Activated naive CD8-positive, alpha-beta T cell (primary cell): ENCODE measurements around the gene GYPA.
"Not testable (repeated sequence)": the region's sequence is repeated elsewhere in the genome, so short reads cannot be mapped to it uniquely, and the experiment has no call there.

ENCODE experiments used
- H3K27ac Mint-ChIP-seq: one replicate; pipeline ENCODE4 v1.8.0; 2021; ENCODE audit warnings: mixed read lengths
- H3K27me3 Mint-ChIP-seq: one replicate; pipeline ENCODE4 v1.8.0; 2021; ENCODE audit warnings: mixed read lengths
- H3K36me3 Mint-ChIP-seq: one replicate; pipeline ENCODE4 v1.8.0; 2021; ENCODE audit warnings: mixed read lengths
- H3K4me1 Mint-ChIP-seq: one replicate; pipeline ENCODE4 v1.8.0; 2021; ENCODE audit warnings: low read depth, mixed read lengths
- H3K4me3 Mint-ChIP-seq: one replicate; pipeline ENCODE4 v1.8.0; 2021; ENCODE audit warnings: mild to moderate bottlenecking, mixed read lengths
- H3K9me3 Mint-ChIP-seq: one replicate; pipeline ENCODE4 v1.8.0; 2021; ENCODE audit warnings: low read depth, mixed read lengths

Gene GYPA

GRCh38 chr4:144097776-144098175, 42.7 kb downstream of the GYPA start:
- not testable (repeated sequence) for H3K36me3 Mint-ChIP-seq, H3K9me3 Mint-ChIP-seq, H3K4me1 Mint-ChIP-seq, H3K4me3 Mint-ChIP-seq, H3K27me3 Mint-ChIP-seq, H3K27ac Mint-ChIP-seq

DNA sequence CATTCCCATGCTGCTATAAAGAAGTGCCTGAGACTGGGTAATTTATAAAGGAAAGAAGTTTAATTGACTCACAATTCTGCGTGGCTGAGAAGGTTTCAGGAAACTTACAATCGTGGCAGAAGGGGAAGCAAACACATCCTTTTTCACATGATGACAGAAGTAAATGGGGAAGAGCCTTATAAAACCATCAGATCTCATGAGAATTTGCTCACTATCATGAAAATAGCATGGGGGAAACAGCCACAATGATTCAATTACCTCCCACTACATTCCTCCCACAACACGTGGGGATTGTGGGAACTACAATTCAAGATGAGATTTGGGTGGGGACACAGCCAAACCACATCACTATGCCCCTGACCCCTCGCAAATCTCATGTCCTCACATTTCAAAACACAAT, 46.5 kb downstream of the GYPA start:
- H3K27ac Mint-ChIP-seq, H3K4me3 Mint-ChIP-seq, H3K4me1 Mint-ChIP-seq, H3K36me3 Mint-ChIP-seq, H3K9me3 Mint-ChIP-seq, H3K27me3 Mint-ChIP-seq: not testable (repeated sequence)

DNA sequence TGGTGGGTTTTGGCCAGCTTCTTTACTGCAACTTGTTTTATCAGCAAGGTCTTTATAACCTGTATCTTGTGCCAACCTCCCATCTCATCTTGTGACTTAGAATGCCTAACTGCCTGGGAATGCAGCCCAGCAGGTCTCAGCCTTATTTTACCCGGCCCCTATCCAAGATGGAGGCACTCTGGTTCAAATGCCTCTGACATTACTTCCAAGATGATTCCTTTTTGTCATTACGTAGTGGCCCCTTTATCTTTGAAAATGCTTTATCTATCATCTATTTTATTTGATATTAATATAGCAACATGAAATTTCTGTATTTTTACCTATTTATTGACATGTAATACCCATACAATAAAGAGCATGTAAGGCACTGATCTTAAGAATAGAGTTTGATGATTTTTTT, 49.3 kb downstream of the GYPA start:
- H3K27ac Mint-ChIP-seq, H3K36me3 Mint-ChIP-seq, H3K4me3 Mint-ChIP-seq: not testable (repeated sequence)

DNA sequence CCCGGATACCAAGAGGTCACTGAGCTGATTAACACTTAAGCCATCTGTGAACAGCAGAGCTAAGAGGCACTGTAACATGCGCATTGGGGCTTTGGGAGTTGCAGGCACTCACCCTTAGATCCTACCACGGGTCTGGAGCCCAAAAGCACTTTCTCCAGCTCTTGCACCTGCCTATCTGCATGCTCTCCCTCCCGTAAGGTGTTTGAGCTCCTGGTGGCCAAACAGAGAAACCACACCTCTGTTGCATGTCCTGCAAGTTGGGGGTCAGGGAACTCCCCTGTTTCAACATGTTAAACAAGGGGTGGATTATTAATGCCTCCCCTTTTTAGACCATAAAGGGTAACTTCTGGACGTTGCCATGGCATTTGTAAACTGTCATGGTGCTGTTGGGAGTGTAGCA, 49.8 kb downstream of the GYPA start:
- no peaks in the 10 kb centered on the region for H3K4me1 Mint-ChIP-seq
- no peaks in the 10 kb centered on the region for H3K9me3 Mint-ChIP-seq
- peaks cover 1% of the 10 kb centered on the region for H3K27me3 Mint-ChIP-seq
- no peak overlapping the region for H3K27ac Mint-ChIP-seq
- no peak overlapping the region for H3K4me3 Mint-ChIP-seq
- H3K36me3 Mint-ChIP-seq: peaks cover 4% of the 10 kb centered on the region

More for the DNA sequence above, 49.3 kb downstream of the GYPA start:
- H3K9me3 Mint-ChIP-seq, H3K4me1 Mint-ChIP-seq, H3K27me3 Mint-ChIP-seq: not testable (repeated sequence)

DNA sequence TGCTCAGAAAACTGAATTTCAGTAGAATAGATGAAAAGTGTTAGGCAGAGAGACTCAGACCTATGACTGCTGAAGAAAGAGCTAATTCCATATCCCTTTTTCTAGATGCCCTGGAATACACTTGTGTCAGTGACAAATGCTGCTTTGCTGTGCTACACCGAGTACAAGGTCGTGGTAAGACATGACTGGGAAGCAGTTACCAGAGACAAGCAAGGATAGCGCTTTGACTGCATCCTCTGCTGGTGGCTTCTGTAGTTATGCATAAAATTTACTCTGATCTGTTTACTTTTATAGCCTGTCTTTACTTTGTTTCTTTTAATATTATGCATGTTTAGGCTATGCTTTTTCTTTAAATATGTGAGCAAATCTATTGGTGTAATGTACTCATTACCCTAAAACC, 58.5 kb downstream of the GYPA start:
- not testable (repeated sequence) for H3K9me3 Mint-ChIP-seq, H3K27me3 Mint-ChIP-seq, H3K4me1 Mint-ChIP-seq, H3K27ac Mint-ChIP-seq, H3K4me3 Mint-ChIP-seq, H3K36me3 Mint-ChIP-seq

GRCh38 chr4:144080135-144080534, 60.4 kb downstream of the GYPA start:
- not testable (repeated sequence) for H3K9me3 Mint-ChIP-seq, H3K36me3 Mint-ChIP-seq, H3K27me3 Mint-ChIP-seq, H3K27ac Mint-ChIP-seq, H3K4me3 Mint-ChIP-seq, H3K4me1 Mint-ChIP-seq

GRCh38 chr4:144078746-144079145, 61.8 kb downstream of the GYPA start:
- H3K36me3 Mint-ChIP-seq, H3K4me3 Mint-ChIP-seq, H3K4me1 Mint-ChIP-seq, H3K27me3 Mint-ChIP-seq, H3K9me3 Mint-ChIP-seq, H3K27ac Mint-ChIP-seq: not testable (repeated sequence)

- not testable (repeated sequence) for H3K4me3 Mint-ChIP-seq, H3K27ac Mint-ChIP-seq, H3K36me3 Mint-ChIP-seq, H3K4me1 Mint-ChIP-seq, H3K27me3 Mint-ChIP-seq
- H3K9me3 Mint-ChIP-seq: peaks cover 12% of the 10 kb centered on the region
These were observed 79.0 kb downstream of the GYPA start for GRCh38 chr4:144061556-144061955.

DNA sequence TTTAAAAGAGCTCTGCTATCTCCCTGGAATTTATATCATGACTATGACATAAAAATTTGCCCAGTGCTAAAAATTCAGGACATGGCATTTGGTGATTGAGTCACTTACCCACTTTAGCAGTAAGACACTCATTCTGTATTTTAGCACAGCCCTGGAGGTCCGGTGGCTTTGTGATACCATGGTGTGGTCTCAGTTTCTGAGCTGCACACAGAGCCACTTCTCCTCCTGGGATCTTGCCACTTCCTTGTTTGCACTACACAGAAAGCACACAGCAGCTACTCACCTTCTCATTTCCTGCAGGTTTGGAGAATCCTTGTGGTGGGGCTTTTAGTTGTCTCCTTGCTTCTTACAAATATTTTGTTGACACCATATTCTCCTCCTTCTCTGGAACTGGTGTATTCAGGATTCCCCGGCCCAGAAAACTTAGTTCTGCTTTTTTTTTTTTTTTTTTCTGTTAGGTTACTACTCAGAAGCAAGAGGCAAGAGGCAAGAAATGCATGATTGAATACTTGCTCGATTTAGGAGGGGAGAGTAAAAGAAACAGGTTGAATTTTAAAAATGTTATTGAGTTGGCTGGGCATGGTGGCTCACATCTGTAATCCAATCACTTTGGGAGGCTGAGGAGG, 80.2 kb downstream of the GYPA start:
- not testable (repeated sequence) for H3K27ac Mint-ChIP-seq, H3K4me3 Mint-ChIP-seq, H3K36me3 Mint-ChIP-seq, H3K4me1 Mint-ChIP-seq, H3K27me3 Mint-ChIP-seq
- H3K9me3 Mint-ChIP-seq: peaks cover 12% of the 10 kb centered on the region
